Neural progenitor cell (in vitro differentiated cells): ENCODE measurements around the gene MED4.

Source experiments
- EZH2 ChIP-seq: fragments of 200-600 bp; sonication (generic); IDR thresholded peaks from 2 replicates; pipeline ENCODE4 v1.6.1; 2017; ENCODE audit warnings: antibody characterized with exemption, mild to moderate bottlenecking, moderate library complexity
- TF ChIP-seq, protein P1 (sequence below): fragments of 200-600 bp; sonication (generic); IDR thresholded peaks from 2 replicates; pipeline ENCODE4 v1.5.1; 2017; ENCODE audit warnings: antibody characterized with exemption, mild to moderate bottlenecking

DNA sequence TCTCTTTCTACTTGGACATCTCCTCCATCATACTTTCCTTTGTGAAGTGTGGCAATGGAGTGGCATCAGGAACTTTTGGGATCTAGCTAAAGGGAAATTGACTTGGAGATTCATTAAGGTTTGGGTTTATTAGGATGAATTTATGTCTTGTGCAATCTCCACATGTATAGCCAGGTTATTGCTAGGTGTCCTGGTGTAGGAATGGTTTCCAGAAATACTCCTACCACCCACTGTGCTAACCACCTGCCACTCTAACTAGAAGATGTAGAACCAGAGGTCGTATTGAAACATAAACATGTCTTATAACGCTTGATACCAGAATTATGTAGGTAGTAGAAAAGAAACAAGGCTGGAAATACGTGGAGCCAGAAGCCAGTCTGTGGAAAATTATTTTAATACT is 38.1 kb upstream of the MED4 start:
- TF ChIP-seq, protein P1, sequence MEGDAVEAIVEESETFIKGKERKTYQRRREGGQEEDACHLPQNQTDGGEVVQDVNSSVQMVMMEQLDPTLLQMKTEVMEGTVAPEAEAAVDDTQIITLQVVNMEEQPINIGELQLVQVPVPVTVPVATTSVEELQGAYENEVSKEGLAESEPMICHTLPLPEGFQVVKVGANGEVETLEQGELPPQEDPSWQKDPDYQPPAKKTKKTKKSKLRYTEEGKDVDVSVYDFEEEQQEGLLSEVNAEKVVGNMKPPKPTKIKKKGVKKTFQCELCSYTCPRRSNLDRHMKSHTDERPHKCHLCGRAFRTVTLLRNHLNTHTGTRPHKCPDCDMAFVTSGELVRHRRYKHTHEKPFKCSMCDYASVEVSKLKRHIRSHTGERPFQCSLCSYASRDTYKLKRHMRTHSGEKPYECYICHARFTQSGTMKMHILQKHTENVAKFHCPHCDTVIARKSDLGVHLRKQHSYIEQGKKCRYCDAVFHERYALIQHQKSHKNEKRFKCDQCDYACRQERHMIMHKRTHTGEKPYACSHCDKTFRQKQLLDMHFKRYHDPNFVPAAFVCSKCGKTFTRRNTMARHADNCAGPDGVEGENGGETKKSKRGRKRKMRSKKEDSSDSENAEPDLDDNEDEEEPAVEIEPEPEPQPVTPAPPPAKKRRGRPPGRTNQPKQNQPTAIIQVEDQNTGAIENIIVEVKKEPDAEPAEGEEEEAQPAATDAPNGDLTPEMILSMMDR: no peak
- TF ChIP-seq EZH2: no peak
